ENCODE measurements around the gene PNPLA7. TPM values are rescaled to one million over a fixed set of nuclear protein-coding genes. Genes with fewer than 3 reads are reported as not detected.

The PNPLA7 gene
- total and polyA plus RNA-seq, 2 of the 4 experiments (the other 2 are of a cell fraction) = under 0.01 to 0.89 TPM

DNA sequence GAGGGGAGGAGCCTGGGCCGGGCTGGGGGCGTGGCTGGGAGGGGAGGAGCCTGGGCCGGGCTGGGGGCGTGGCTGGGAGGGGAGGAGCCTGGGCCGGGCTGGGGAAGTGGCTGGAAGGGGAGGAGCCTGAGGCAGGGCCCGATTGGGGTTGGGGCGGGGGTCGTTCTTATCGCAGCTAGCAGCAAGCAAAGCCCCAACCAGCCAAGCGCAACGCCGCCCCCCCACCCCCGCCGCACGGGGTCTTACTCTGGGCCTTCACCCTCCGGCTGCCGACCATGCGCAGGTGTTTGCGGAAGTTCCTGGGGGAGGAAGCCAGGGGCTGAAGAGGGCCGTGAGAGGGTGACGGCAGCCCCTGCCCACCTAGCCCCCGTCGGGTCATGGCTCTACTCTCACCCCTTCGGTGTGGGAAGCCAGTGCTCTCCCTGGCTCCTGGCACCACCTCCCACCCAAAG, 96.0 kb downstream of the PNPLA7 start:
- H3K27me3 ChIP-seq (ENCODE audit: control insufficient read depth, insufficient read depth, low read length) = no peaks in the 10 kb centered on the region
- no peak overlapping the region for H4K91ac ChIP-seq (ENCODE audit: insufficient read depth, low read depth, low read length)
- ATAC-seq (ENCODE audit: low read depth) = peak; percentile 24
- H3K14ac ChIP-seq (replicated peaks; ENCODE audit: low read depth, low read length) = no peak overlapping the region
- in situ Hi-C loops (cut with MboI; ENCODE audit: low sequenced_read_pairs) = no loop called here
- dilution Hi-C loops (cut with HindIII; ENCODE audit: low sequenced_read_pairs, unreplicated experiment) = no loop called here
- peaks cover 37% of the 10 kb centered on the region for H4K20me1 ChIP-seq (ENCODE audit: insufficient read depth, low read length)
- BruUV-seq (replicated peaks) = no TSS peak
- peak overlapping the region in 1 of 2 experiments; percentile 2; a peak in 1 of 4 replicates for H4K8ac ChIP-seq (ENCODE audit: low read depth in 2 of 2, low read length in 2 of 2)
- no peak overlapping the region; the same call in 1 of the 2 replicates for H3K4me2 ChIP-seq (ENCODE audit: low read depth, low read length)
- peaks cover 20% of the 10 kb centered on the region for H3K4me1 ChIP-seq (ENCODE audit: control insufficient read depth, insufficient read depth, low read length)
- TF ChIP-seq CHD1 (IDR thresholded peaks at IDR 0.05; ENCODE audit: low read depth, low read length) (no peak), FOS (IDR thresholded peaks at IDR 0.05; ENCODE audit: low read depth, low read length) (no peak)
- TF ChIP-seq, protein P1, sequence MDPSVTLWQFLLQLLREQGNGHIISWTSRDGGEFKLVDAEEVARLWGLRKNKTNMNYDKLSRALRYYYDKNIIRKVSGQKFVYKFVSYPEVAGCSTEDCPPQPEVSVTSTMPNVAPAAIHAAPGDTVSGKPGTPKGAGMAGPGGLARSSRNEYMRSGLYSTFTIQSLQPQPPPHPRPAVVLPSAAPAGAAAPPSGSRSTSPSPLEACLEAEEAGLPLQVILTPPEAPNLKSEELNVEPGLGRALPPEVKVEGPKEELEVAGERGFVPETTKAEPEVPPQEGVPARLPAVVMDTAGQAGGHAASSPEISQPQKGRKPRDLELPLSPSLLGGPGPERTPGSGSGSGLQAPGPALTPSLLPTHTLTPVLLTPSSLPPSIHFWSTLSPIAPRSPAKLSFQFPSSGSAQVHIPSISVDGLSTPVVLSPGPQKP (IDR thresholded peaks at IDR 0.05; ENCODE audit: borderline replicate concordance, low read depth, low read length) = no peak
- no peak overlapping the region for H3K4me3 ChIP-seq (ENCODE audit: insufficient read depth, low read depth, low read length)
- H3K4ac ChIP-seq (ENCODE audit: low read depth, low read length) = no peak overlapping the region
- H2BK20ac ChIP-seq (ENCODE audit: low read depth, low read length) = no peak overlapping the region
- no peak overlapping the region for H3K9ac ChIP-seq (ENCODE audit: low read depth, low read length)
- H2AK5ac ChIP-seq (ENCODE audit: low read depth, low read length) = peak overlapping the region; percentile 50
- intact Hi-C loops (cut with micrococcal nuclease) = no loop called here
- H3K27ac ChIP-seq (ENCODE audit: insufficient read depth, low read length) = no peak overlapping the region
- no peak overlapping the region for H3K18ac ChIP-seq (ENCODE audit: low read depth, low read length)
- H2AFZ ChIP-seq (replicated peaks; ENCODE audit: low read length, poor library complexity) = peak overlapping the region; percentile 63
- 50% methylated on average over 2 of the region's 24 CpGs; no CpG with 5 or more reads in 1 of the 2 experiments for WGBS, 2 experiments (ENCODE audit: extremely low coverage in 2 of 2, insufficient read length in 1 of 2)
- peaks cover 40% of the 10 kb centered on the region for H3K36me3 ChIP-seq (ENCODE audit: control insufficient read depth, insufficient read depth, low read length)
- no peaks in the 10 kb centered on the region for H3K9me3 ChIP-seq (ENCODE audit: control insufficient read depth, insufficient read depth, low read length)
- POLR2A ChIA-PET (ENCODE audit: unreplicated experiment) = no interaction called here
- CTCF ChIA-PET = interaction anchor here (1.1 kb wide), 1 partner anchor 9 kb away, joined by 3 read pairs; no protein-coding TSS in a partner anchor
- no peak overlapping the region for H2BK120ac ChIP-seq (ENCODE audit: low read depth, low read length)
- DNase-seq = no peak
- H3K9me1 ChIP-seq (ENCODE audit: insufficient read depth, low read length) = no peaks in the 10 kb centered on the region
- H2BK5ac ChIP-seq (ENCODE audit: low read depth, low read length, poor library complexity, severe bottlenecking) = no peak overlapping the region
- peaks cover 6 to 42% of the 10 kb centered on the region in 2 experiments; a peak in 3 of 4 replicates for H3K79me1 ChIP-seq (ENCODE audit: low read depth in 1 of 2, low read length in 2 of 2)
- no peak overlapping the region for H2BK15ac ChIP-seq (ENCODE audit: low read depth, low read length)
- no peak overlapping the region for H4K5ac ChIP-seq (ENCODE audit: low read depth, low read length)
- no peak overlapping the region for H3K23ac ChIP-seq (ENCODE audit: low read depth, low read length)
- no peak overlapping the region for H3K56ac ChIP-seq (ENCODE audit: extremely low read depth, insufficient read depth, low read length)
- H2AK9ac ChIP-seq (replicated peaks; ENCODE audit: low read depth, low read length, poor library complexity) = no peak overlapping the region

Measured in IMR-90 (cell line).